Superior temporal gyrus (tissue), 1 donor: ENCODE measurements around the gene MAPK6.
"Not testable (repeated sequence)": the region's sequence is repeated elsewhere in the genome, so short reads cannot be mapped to it uniquely, and the experiment has no call there.

ENCODE experiments used
- DNase-seq: peaks from one replicate; pipeline ENCODE4 v3.0.0-alpha.2; 2016; ENCODE audit errors: extremely low spot score

Gene MAPK6

GRCh38 chr15:52080031-52080430 lies 61.0 kb downstream of the MAPK6 start:
- no peak for DNase-seq

GRCh38 chr15:52080706-52081392 lies 61.8 kb downstream of the MAPK6 start:
- no peak for DNase-seq

GRCh38 chr15:52082197-52083036 lies 63.4 kb downstream of the MAPK6 start:
- no peak for DNase-seq

GRCh38 chr15:52083037-52083359 lies 64.0 kb downstream of the MAPK6 start:
- not testable (repeated sequence) for DNase-seq

GRCh38 chr15:52083603-52084002 lies 64.6 kb downstream of the MAPK6 start:
- no peak for DNase-seq

- no peak for DNase-seq
Observed at GRCh38 chr15:52085299-52085698, 66.3 kb downstream of the MAPK6 start.

GRCh38 chr15:52086011-52086786 lies 67.2 kb downstream of the MAPK6 start:
- DNase-seq, result no peak

- DNase-seq, result no peak
Observed at GRCh38 chr15:52090193-52090592, 71.2 kb downstream of the MAPK6 start.

- no peak for DNase-seq
Observed at GRCh38 chr15:52093167-52093538, 74.1 kb downstream of the MAPK6 start.

- DNase-seq, result no peak
Observed at GRCh38 chr15:52093539-52094510, 74.8 kb downstream of the MAPK6 start.

GRCh38 chr15:52094811-52095584 lies 76.0 kb downstream of the MAPK6 start:
- no peak for DNase-seq

- no peak for DNase-seq
Observed at GRCh38 chr15:52095597-52096262, 76.7 kb downstream of the MAPK6 start.

GRCh38 chr15:52096536-52096935 lies 77.5 kb downstream of the MAPK6 start:
- DNase-seq, result not testable (repeated sequence)

- no peak for DNase-seq
Observed at GRCh38 chr15:52097180-52097579, 78.2 kb downstream of the MAPK6 start.

- DNase-seq, result no peak
Observed at GRCh38 chr15:52098323-52098722, 79.3 kb downstream of the MAPK6 start.

GRCh38 chr15:52099651-52100272 lies 80.7 kb downstream of the MAPK6 start:
- no peak for DNase-seq

- no peak for DNase-seq
Observed at GRCh38 chr15:52100807-52101442, 81.9 kb downstream of the MAPK6 start.

- no peak for DNase-seq
Observed at GRCh38 chr15:52101542-52102323, 82.7 kb downstream of the MAPK6 start.
